H1 (cell line): Measurements from ENCODE around the gene C1RL. TPM values are rescaled to one million over a fixed set of nuclear protein-coding genes. Genes with fewer than 3 reads are reported as not detected.

ENCODE experiments used
- CTCF ChIA-PET: fragments of 300-600 bp; sonication (Branson Sonifier 250); formaldehyde crosslinking; loops from one replicate; lab custom pipeline; 2021; ENCODE audit not compliant: partially characterized antibody; lab: Charles Lee
- POLR2A ChIA-PET: fragments of 300-600 bp; sonication (Branson Sonifier 250); formaldehyde crosslinking; loops from one replicate; lab custom pipeline; 2021; ENCODE audit warnings: inconsistent platforms; ENCODE audit not compliant: partially characterized antibody; lab: Charles Lee
- DNase-seq, 2 experiments: peaks; one replicate each; pipeline versions ENCODE4 v3.0.0 to v3.0.0-alpha.2; 2010 to 2022; ENCODE audit warnings: low spot score in 2 of 2, low read depth in 1 of 2, mixed read lengths in 1 of 2
- FAIRE-seq: peaks from 2 replicates; lab custom pipeline; 2011; peaks lifted over from hg19 to GRCh38; lab: Jason Lieb, UNC
- H2AFZ ChIP-seq: 2 replicates; pipeline ENCODE4 v1.8.1; 2012; ENCODE audit warnings: low read length, inconsistent platforms
- H2AK5ac ChIP-seq: 2 replicates; pipeline ENCODE4 v1.6.1; 2013; ENCODE audit warnings: low read depth, low read length
- H2BK120ac ChIP-seq: replicated peaks from 2 replicates; pipeline ENCODE3; 2013; ENCODE audit warnings: low read depth, low read length, inconsistent platforms
- H2BK12ac ChIP-seq: 2 replicates; pipeline ENCODE4 v1.6.1; 2013; ENCODE audit warnings: low read depth, low read length
- H2BK15ac ChIP-seq: 2 replicates; pipeline ENCODE4 v1.6.1; 2013; ENCODE audit warnings: low read length
- H2BK20ac ChIP-seq: 2 replicates; pipeline ENCODE4 v1.6.1; 2013; ENCODE audit warnings: low read length
- H2BK5ac ChIP-seq: 2 replicates; pipeline ENCODE4 v1.6.1; 2013; ENCODE audit warnings: low read depth, low read length
- H3K14ac ChIP-seq: 2 replicates; pipeline ENCODE4 v1.6.1; 2013; ENCODE audit warnings: inconsistent platforms; ENCODE audit not compliant: insufficient read length
- H3K18ac ChIP-seq: 2 replicates; pipeline ENCODE4 v1.6.1; 2013; ENCODE audit warnings: low read length; ENCODE audit errors: extremely low read depth
- H3K23ac ChIP-seq: 2 replicates; pipeline ENCODE4 v1.6.1; 2013; ENCODE audit warnings: inconsistent platforms; ENCODE audit not compliant: insufficient read length
- H3K23me2 ChIP-seq: 2 replicates; pipeline ENCODE4 v1.6.1; 2013; ENCODE audit warnings: low read depth, low read length
- H3K27ac ChIP-seq: 2 replicates; pipeline ENCODE4 v1.6.1; 2011; ENCODE audit warnings: low read depth, low read length, inconsistent platforms
- H3K27me3 ChIP-seq, 4 experiments: replicated peaks in 1 of 4; 1 replicate in 1 of 4; 2 replicates in 3 of 4; pipeline versions ENCODE4 v1.6.1 to v1.8.1; 2011 to 2013; ENCODE audit warnings: low read length in 3 of 4, mild to moderate bottlenecking in 3 of 4, inconsistent platforms in 2 of 4, mixed read lengths in 2 of 4, moderate library complexity in 1 of 4; ENCODE audit not compliant: control insufficient read depth in 3 of 4, insufficient read depth in 3 of 4; ENCODE audit errors: extremely low read depth in 1 of 4
- H3K36me3 ChIP-seq, 4 experiments: 2 replicates each; pipeline versions ENCODE4 v1.6.1 to v1.8.1; 2011 to 2013; ENCODE audit warnings: mild to moderate bottlenecking in 4 of 4, low read length in 3 of 4, moderate library complexity in 2 of 4, control low read depth in 1 of 4, inconsistent platforms in 1 of 4; ENCODE audit not compliant: insufficient read depth in 4 of 4, control insufficient read depth in 2 of 4
- H3K4ac ChIP-seq: replicated peaks from 2 replicates; pipeline ENCODE3; 2013; ENCODE audit warnings: low read length, low read depth, mixed read lengths, inconsistent platforms; ENCODE audit not compliant: insufficient read length
- H3K4me1 ChIP-seq, 4 experiments: replicated peaks in 1 of 4; 1 replicate in 1 of 4; 2 replicates in 3 of 4; pipeline versions ENCODE4 v1.6.1 to v1.8.1; 2011 to 2013; ENCODE audit warnings: low read length in 3 of 4, inconsistent platforms in 2 of 4, mixed read lengths in 1 of 4; ENCODE audit not compliant: insufficient read depth in 4 of 4, control insufficient read depth in 3 of 4
- H3K4me2 ChIP-seq, 2 experiments: 2 replicates each; pipeline versions ENCODE4 v1.6.1 to v1.8.1; 2011 to 2013; ENCODE audit warnings: low read depth in 2 of 2, low read length in 2 of 2, control low read depth in 1 of 2, inconsistent platforms in 1 of 2, mild to moderate bottlenecking in 1 of 2; ENCODE audit not compliant: insufficient read depth in 1 of 2
- H3K4me3 ChIP-seq, 4 experiments: fragments of 200-600, 300-600 bp in 1 of 4; sonication (generic), shearing (Covaris generic), sonication (Bioruptor Twin) in 1 of 4; 2 replicates each; pipeline versions ENCODE4 v1.5.1 to v1.8.1; 2011 to 2016; ENCODE audit warnings: low read length in 4 of 4, low read depth in 3 of 4, control low read depth in 2 of 4, inconsistent platforms in 2 of 4, mild to moderate bottlenecking in 2 of 4, mixed read lengths in 1 of 4, moderate library complexity in 1 of 4; ENCODE audit not compliant: insufficient read depth in 2 of 4; ENCODE audit errors: extremely low read depth in 1 of 4
- H3K56ac ChIP-seq: replicated peaks from 2 replicates; pipeline ENCODE3; 2013; ENCODE audit warnings: low read depth, mild to moderate bottlenecking, mixed read lengths, low read length, inconsistent platforms; ENCODE audit not compliant: insufficient read length
- H3K79me1 ChIP-seq: 2 replicates; pipeline ENCODE4 v1.6.1; 2013; ENCODE audit warnings: low read depth, low read length, control low read depth
- H3K79me2 ChIP-seq, 2 experiments: 2 replicates each; pipeline versions ENCODE4 v1.6.1 to v1.8.1; 2012 to 2013; ENCODE audit warnings: low read length in 2 of 2, mild to moderate bottlenecking in 2 of 2, inconsistent platforms in 1 of 2; ENCODE audit not compliant: insufficient read depth in 2 of 2, control insufficient read depth in 1 of 2
- H3K9ac ChIP-seq, 4 experiments: replicated peaks in 1 of 4; 1 replicate in 1 of 4; 2 replicates in 3 of 4; pipeline versions ENCODE4 v1.6.1 to v1.8.1; 2011 to 2013; ENCODE audit warnings: low read depth in 3 of 4, low read length in 3 of 4, control low read depth in 2 of 4, mild to moderate bottlenecking in 2 of 4, moderate library complexity in 2 of 4, inconsistent platforms in 1 of 4; ENCODE audit errors: extremely low read depth in 1 of 4
- H3K9me3 ChIP-seq, 2 experiments: 2 replicates each; pipeline versions ENCODE4 v1.6.1 to v1.8.1; 2012 to 2013; ENCODE audit warnings: mild to moderate bottlenecking in 2 of 2, moderate library complexity in 2 of 2, control low read depth in 1 of 2, inconsistent platforms in 1 of 2, low read depth in 1 of 2, low read length in 1 of 2, mixed read lengths in 1 of 2; ENCODE audit not compliant: insufficient read depth in 2 of 2
- H4K20me1 ChIP-seq, 2 experiments: replicated peaks in 1 of 2; 2 replicates each; pipeline versions ENCODE3 to v1.8.1; 2011 to 2013; ENCODE audit warnings: inconsistent platforms in 2 of 2, low read length in 2 of 2, mild to moderate bottlenecking in 1 of 2; ENCODE audit not compliant: insufficient read depth in 2 of 2, control insufficient read depth in 1 of 2
- H4K5ac ChIP-seq: 2 replicates; pipeline ENCODE4 v1.6.1; 2013; ENCODE audit warnings: low read length, low read depth, mixed read lengths, inconsistent platforms; ENCODE audit not compliant: insufficient read length
- H4K8ac ChIP-seq: 2 replicates; pipeline ENCODE4 v1.8.0; 2013; ENCODE audit warnings: mild to moderate bottlenecking, moderate library complexity, low read length, inconsistent platforms; ENCODE audit not compliant: insufficient read depth; ENCODE audit errors: extremely low read depth
- H4K91ac ChIP-seq: replicated peaks from 2 replicates; pipeline ENCODE3; 2013; ENCODE audit warnings: low read length, mixed read lengths, inconsistent platforms; ENCODE audit not compliant: insufficient read length
- GABPA ChIP-seq: IDR thresholded peaks from 2 replicates; pipeline ENCODE4 v1.6.1; 2011; ENCODE audit warnings: mild to moderate bottlenecking, low read length, moderate library complexity, borderline replicate concordance; ENCODE audit not compliant: insufficient read depth
- WGBS, 2 experiments: shearing (Covaris generic) in 1 of 2; methylation state at CpG; one replicate each; pipeline versions ENCODE4 v1.1.6 to v1.1.7; 2013 to 2015; ENCODE audit warnings: low lambda C conversion rate in 2 of 2, mixed read lengths in 2 of 2, inconsistent platforms in 1 of 2, low coverage in 1 of 2, missing lambda C conversion rate in 1 of 2; ENCODE audit not compliant: insufficient replicate concordance in 2 of 2, insufficient coverage in 1 of 2, insufficient read length in 1 of 2; ENCODE audit errors: extremely low coverage in 1 of 2, missing lambda C conversion rate in 1 of 2; 5-methylcytosine and 5-hydroxymethylcytosine counted together
- polyA plus RNA-seq, 7 experiments: library from polyadenylated mRNA; depleted of rRNA in 3 of 7; stranded (reverse) in 5 of 7; unstranded in 2 of 7; fragments of >200 nt in 5 of 7; fragments of 200-250 nt in 2 of 7; gene quantifications; 1 replicate in 5 of 7; 2 replicates in 1 of 7; 4 replicates in 1 of 7; pipeline versions ENCODE4 v1.2.1 to v1.2.3, GENCODE V29; 2011 to 2013; ENCODE audit warnings: missing spikeins in 2 of 7, mixed read lengths in 2 of 7
- total RNA-seq: library from RNA; stranded (reverse); fragmentation: NEBNext Ultra II Directional; extraction: Animal tissue kit (Norgen Biotek cat#: 25700); gene quantifications from 2 replicates; pipeline ENCODE4 v1.2.1, GENCODE V29; 2021

Gene C1RL
- total and polyA plus RNA-seq, 2 of the 8 experiments (the other 6 are each of a cell fraction or from before 2014, with no cell fraction given): 11.4 to 15.5 TPM

- FAIRE-seq (no peak), DNase-seq (no peak)
- Histone ChIP-seq H4K5ac (no peak overlapping the region), H3K9ac (no peak overlapping the region), H4K20me1 (peaks cover 0 to 3% of the 10 kb centered on the region in 2 experiments), H2BK5ac (no peak overlapping the region; the same call in 1 of the 2 replicates), H3K18ac (no peak overlapping the region), H3K14ac (no peak overlapping the region), H3K56ac (no peak overlapping the region), H4K91ac (no peak overlapping the region), H3K79me1 (peaks cover 2% of the 10 kb centered on the region; the same call in 1 of the 2 replicates), H3K4me2 (no peak overlapping the region), H3K4ac (no peak overlapping the region), H2AK5ac (no peak overlapping the region), H3K23ac (no peak overlapping the region), H2AFZ (no peak overlapping the region), H4K8ac (no peak overlapping the region), H2BK20ac (no peak overlapping the region), H3K4me3 (no peak overlapping the region), H3K27me3 (no peaks in the 10 kb centered on the region; a peak in 1 of 7 replicates), H3K4me1 (peaks cover 0 to 7% (median 2%) of the 10 kb centered on the region in 4 experiments; a peak in 5 of 7 replicates), H3K27ac (no peak overlapping the region), H3K23me2 (peaks cover 5% of the 10 kb centered on the region), H3K79me2 (no peaks in the 10 kb centered on the region), H2BK120ac (no peak overlapping the region), H3K36me3 (peaks cover 4 to 20% (median 9%) of the 10 kb centered on the region in 4 experiments; a peak in 7 of 8 replicates), H2BK15ac (no peak overlapping the region), H2BK12ac (no peak overlapping the region), H3K9me3 (peaks cover 0 to 2% of the 10 kb centered on the region in 2 experiments; a peak in 1 of 4 replicates)
- ChIA-PET POLR2A (interaction anchor here (0.6 to 1.7 kb wide), 2 partner anchors 28 to 173 kb away, joined by 3 to 5 read pairs; no protein-coding TSS in a partner anchor), CTCF (interaction anchor here (0.8 to 2.5 kb wide), 3 partner anchors 8 to 79 kb away, joined by 3 to 14 read pairs (median 6); partner anchors contain the start of gene C1RL)
- no peak for TF ChIP-seq GABPA
- 97% methylated on average over 7 of the region's 7 CpGs; no CpG with 5 or more reads in 1 of the 2 experiments for WGBS, 2 experiments
Observed at GRCh38 chr12:7136071-7136470, 27.1 kb upstream of the C1RL start.
